ENCODE measurements around the gene ARHGAP25.

ARHGAP25 gene

DNA sequence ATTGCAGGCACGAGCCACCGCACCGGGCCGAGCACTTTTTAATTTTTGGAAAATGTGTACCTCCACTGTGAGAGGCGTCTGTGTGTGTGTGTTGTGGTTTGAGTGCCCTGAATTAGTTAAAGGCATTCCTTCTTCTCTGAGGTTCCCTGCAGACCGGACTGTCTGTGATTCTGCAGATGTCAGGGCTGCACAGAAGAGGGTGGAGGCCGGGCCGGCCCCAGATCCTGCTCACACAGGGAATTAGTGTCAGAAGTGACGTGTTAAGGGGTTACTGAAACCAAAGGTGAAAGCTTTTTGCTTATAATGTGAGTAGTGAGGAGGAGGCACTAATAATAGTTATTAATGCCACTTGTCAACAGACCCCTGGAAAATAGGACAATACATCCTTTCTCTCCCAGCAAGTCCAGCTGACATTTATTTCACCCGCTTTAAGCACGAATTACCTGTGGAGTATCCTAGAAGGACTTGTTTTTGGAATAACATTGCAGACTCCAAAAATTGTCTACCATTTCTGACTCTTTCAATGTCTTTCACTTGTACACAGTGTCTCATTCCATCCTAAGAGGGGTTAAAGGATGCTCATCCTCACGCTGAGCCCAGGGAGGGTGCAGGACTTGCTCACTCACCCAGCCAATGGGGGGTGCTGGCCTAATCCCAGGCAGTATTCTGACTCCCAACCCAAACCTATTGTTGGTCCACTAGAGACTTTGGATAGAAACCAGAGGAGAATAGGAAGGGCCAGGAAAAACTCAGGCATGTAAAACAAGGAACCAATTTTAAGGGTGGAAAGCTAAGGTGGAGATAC lies 16.2 kb downstream of the ARHGAP25 start:
- no peak for DNase-seq (ENCODE audit: low spot score)
- CTCF ChIA-PET: interaction anchor here (0.6 to 2.3 kb wide), 21 partner anchors 8 to 1057 kb away, joined by 3 to 18 read pairs (median 4); no protein-coding TSS in a partner anchor
- TF ChIP-seq, protein P1, sequence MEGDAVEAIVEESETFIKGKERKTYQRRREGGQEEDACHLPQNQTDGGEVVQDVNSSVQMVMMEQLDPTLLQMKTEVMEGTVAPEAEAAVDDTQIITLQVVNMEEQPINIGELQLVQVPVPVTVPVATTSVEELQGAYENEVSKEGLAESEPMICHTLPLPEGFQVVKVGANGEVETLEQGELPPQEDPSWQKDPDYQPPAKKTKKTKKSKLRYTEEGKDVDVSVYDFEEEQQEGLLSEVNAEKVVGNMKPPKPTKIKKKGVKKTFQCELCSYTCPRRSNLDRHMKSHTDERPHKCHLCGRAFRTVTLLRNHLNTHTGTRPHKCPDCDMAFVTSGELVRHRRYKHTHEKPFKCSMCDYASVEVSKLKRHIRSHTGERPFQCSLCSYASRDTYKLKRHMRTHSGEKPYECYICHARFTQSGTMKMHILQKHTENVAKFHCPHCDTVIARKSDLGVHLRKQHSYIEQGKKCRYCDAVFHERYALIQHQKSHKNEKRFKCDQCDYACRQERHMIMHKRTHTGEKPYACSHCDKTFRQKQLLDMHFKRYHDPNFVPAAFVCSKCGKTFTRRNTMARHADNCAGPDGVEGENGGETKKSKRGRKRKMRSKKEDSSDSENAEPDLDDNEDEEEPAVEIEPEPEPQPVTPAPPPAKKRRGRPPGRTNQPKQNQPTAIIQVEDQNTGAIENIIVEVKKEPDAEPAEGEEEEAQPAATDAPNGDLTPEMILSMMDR (conservative IDR thresholded peaks at IDR 0.05; ENCODE audit: low read depth): no peak
- POLR2A ChIA-PET (ENCODE audit: low non-redundant PET): no interaction called here
- no peak overlapping the region for H3K27ac ChIP-seq

DNA sequence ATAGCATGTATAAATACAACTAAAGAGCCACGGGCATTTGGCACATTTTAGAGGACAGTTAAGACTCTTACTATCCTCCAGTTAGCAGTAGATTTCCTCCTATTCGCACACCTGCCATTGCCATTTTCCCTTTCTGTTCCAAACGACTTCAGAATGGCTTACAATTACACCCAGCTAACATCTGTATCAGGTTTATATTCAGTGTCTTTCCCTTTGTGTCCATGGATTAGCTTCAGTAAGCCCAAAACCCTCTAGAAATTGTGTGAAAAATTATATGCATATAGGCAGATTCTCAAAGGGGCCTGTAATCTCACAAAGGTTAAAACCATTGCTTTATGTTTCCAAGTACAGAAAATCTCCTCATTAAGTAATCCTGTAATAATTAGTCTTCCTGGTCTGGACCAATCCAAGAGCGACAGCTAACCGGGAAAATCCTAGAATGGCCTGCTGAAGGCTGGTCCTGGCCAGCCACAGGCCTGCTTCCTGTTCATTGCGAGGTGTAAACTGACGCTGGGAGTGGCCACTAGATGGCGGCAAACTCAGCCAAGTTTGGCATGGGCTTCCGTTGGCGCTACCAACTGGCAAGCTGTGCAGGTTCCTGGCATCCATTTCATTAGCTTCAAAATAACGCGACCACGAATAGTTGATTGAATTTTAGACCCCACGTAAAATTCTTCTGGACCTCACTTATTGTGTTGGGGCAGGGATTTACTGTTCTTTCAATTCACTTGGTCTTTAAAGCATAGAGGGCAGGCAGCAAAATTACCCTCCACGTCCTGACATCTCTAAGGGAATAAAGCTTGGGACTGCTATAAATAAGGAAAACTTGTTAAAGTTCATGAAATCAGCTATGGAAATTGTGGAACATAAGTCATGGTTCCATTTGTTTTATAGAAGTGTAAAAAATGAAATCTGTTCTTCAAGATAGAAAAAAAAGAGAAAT lies 17.1 kb downstream of the ARHGAP25 start:
- POLR2A ChIA-PET (ENCODE audit: low non-redundant PET): no interaction called here
- DNase-seq (ENCODE audit: low spot score): peak; percentile 83
- CTCF ChIA-PET: interaction anchor here (0.6 to 2.3 kb wide), 30 partner anchors 9 to 1058 kb away, joined by 3 to 18 read pairs (median 3); no protein-coding TSS in a partner anchor
- no peak overlapping the region for H3K27ac ChIP-seq
- TF ChIP-seq, protein P1 (conservative IDR thresholded peaks at IDR 0.05; ENCODE audit: low read depth): peak; percentile 86

DNA sequence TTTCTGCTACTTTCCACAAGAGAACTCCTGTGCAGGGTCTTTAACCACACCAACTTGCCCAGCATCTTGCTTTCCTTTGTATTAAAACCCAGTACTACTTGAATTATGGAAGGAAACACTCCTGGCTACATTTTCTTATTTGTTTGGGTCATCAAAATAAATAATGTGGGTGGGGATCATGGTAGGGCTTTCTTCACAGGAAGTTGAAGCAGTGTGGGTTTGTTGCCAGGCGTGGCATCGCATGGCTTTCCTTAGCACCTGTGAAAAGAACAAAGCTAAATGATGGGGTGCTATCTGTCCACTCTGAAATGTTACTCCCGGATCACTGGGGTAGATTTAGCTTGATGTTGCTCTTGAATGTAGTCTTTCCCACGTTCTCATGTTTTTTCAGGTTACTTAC lies 18.7 kb downstream of the ARHGAP25 start:
- POLR2A ChIA-PET (ENCODE audit: low non-redundant PET): no interaction called here

DNA sequence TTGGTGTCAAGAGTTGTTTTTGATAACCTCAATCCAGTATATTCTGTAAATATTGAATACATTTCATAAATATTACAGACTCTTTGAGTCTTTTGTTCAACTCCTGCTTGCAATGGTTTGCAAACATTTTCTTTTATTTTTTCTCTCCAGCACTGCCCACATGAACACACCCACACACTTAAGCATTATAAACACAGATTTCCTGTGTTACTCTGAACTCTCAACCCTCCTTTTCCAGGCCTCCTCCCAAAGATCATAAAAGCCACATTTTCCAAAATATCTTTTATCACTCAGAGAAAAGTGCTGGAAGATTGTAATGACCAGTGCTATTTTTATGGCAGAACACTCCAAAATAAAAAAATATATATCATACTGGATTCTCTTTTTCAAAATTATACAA lies 20.5 kb downstream of the ARHGAP25 start:
- ChIA-PET POLR2A (ENCODE audit: low non-redundant PET) (no interaction called here), CTCF (interaction anchor here (1.7 kb wide), 1 partner anchor 170 kb away, joined by 5 read pairs; no protein-coding TSS in a partner anchor)
- no peak overlapping the region for H3K27ac ChIP-seq
- DNase-seq (ENCODE audit: low spot score): no peak
- TF ChIP-seq, protein P1 (conservative IDR thresholded peaks at IDR 0.05; ENCODE audit: low read depth): no peak

More for the DNA sequence above, 18.7 kb downstream of the ARHGAP25 start:
- CTCF ChIA-PET: interaction anchor here (0.6 to 2.3 kb wide), 4 partner anchors 10 to 173 kb away, joined by 3 to 18 read pairs (median 3); no protein-coding TSS in a partner anchor
- no peak overlapping the region for H3K27ac ChIP-seq
- TF ChIP-seq, protein P1 (conservative IDR thresholded peaks at IDR 0.05; ENCODE audit: low read depth): no peak
- DNase-seq (ENCODE audit: low spot score): no peak

DNA sequence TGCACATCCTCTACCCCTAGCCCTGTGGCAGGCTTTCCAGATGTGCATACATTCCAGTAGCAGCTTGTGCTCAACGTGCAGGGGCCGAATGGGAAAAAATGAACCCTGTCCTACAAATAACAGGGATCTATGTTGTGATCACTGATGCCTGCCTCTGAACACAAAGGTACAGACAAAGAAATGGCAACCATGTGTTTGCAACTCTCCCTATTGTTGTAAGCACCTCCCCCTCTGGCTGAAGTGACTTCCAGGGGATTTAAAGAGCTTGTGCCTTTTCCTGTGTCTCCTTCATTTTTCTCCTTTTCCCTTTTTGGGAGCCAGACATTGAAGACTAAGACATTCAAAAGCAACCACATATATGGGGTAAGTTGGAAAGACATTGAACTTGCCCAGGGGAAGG lies 21.6 kb downstream of the ARHGAP25 start:
- CTCF ChIA-PET: interaction anchor here (0.6 to 1.7 kb wide), 2 partner anchors 169 to 534 kb away, joined by 5 read pairs; no protein-coding TSS in a partner anchor
- no peak overlapping the region for H3K27ac ChIP-seq
- no peak for DNase-seq (ENCODE audit: low spot score)

More for the DNA sequence above, 21.6 kb downstream of the ARHGAP25 start:
- POLR2A ChIA-PET (ENCODE audit: low non-redundant PET): no interaction called here
- TF ChIP-seq, protein P1 (conservative IDR thresholded peaks at IDR 0.05; ENCODE audit: low read depth): no peak
